C4-2B (cell line): ENCODE data around the gene XXYLT1.

Experiments
- CTCF ChIP-seq: fragments of 450-650 bp; conservative IDR thresholded peaks from 2 replicates; pipeline ENCODE4 v1.5.1; 2017; ENCODE audit warnings: mild to moderate bottlenecking
- ZFX ChIP-seq: fragments of 450-650 bp; IDR thresholded peaks from 2 replicates; pipeline ENCODE4 v1.6.1; 2017

- TF ChIP-seq CTCF = no peak
- no peak for TF ChIP-seq ZFX
Observed at GRCh38 chr3:195221015-195221853, 49.7 kb downstream of the XXYLT1 start.
